Measurements from ENCODE around the gene ZNF835.
A peak's percentile ranks its signal among the peaks of the same experiment; 100 is the strongest.

Gene ZNF835

DNA sequence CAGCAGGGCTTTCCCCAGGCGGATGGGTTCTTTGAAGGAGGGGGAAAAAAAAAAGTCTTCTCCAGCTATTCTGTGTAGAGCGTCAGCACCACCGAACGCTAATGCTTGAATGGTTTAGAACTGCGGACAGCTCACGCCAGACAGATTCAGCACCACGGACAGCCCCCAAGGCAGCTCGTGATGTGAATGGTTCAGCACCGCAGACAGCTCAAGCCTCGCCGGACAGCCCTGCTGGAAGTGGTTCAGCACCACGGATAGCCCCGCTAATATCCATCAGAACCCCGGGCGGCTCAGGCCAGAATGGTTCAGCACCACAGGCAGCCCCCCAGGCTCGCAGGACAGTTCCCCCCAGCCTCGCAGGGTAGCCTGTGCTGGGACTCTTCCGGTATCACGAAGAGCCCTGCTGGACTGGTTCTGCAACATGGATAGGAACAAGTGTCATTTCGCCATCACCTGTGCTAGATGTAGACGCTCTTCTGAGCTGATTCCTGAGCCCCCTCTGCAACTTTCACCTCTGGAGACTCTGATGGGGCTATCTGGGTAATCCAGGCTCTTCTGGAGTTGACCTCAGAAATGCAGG, 33.5 kb downstream of the ZNF835 start:
- peak overlapping the region; percentile 65 for H3K27ac ChIP-seq
- TF ChIP-seq, protein P1, sequence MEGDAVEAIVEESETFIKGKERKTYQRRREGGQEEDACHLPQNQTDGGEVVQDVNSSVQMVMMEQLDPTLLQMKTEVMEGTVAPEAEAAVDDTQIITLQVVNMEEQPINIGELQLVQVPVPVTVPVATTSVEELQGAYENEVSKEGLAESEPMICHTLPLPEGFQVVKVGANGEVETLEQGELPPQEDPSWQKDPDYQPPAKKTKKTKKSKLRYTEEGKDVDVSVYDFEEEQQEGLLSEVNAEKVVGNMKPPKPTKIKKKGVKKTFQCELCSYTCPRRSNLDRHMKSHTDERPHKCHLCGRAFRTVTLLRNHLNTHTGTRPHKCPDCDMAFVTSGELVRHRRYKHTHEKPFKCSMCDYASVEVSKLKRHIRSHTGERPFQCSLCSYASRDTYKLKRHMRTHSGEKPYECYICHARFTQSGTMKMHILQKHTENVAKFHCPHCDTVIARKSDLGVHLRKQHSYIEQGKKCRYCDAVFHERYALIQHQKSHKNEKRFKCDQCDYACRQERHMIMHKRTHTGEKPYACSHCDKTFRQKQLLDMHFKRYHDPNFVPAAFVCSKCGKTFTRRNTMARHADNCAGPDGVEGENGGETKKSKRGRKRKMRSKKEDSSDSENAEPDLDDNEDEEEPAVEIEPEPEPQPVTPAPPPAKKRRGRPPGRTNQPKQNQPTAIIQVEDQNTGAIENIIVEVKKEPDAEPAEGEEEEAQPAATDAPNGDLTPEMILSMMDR (conservative IDR thresholded peaks at IDR 0.05): no peak

DNA sequence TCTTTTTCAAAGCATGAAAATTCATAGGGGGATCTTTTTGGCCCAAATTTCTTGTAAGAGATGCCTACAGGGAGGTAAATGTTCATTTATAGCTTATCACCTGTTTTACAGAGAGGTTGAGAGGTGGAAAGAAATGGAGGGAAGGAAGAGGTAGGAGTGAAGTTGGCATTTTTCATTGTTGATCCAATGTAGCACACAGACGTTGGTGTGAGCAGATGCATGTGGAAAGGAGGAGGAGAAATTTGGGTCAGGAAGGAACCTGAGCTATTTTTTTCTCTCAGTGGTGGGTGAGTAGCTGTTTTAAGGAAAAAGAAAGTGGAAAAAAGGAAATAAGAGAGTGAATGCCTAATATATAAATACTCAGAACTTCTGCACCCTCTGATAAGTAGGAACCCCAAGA, 38.5 kb downstream of the ZNF835 start:
- TF ChIP-seq, protein P1 (conservative IDR thresholded peaks at IDR 0.05): no peak

DNA sequence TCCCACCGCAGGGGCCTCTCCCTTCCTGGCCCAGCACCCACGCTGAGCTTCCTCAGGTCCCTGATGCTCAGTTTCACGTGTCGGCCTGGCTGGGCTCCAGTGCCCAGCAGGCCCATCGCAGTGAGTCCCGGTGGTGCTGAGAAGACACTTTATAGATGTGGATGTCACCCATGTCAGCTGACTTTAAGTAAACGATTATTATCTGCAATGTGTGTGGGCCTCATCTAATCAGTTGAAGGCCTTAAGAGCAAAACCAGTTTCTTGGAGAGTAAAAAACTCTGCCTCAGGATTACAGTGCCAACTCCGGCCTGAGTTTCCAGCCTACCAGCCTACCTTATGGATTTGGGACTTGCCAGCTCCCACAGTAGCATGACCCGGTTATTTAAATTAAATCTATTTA, 45.8 kb downstream of the ZNF835 start:
- no peak overlapping the region for H3K27ac ChIP-seq
- TF ChIP-seq, protein P1 (conservative IDR thresholded peaks at IDR 0.05): no peak

More for the DNA sequence above, 38.5 kb downstream of the ZNF835 start:
- H3K27ac ChIP-seq: no peak overlapping the region

GRCh38 chr19:56623006-56623405, 48.6 kb downstream of the ZNF835 start:
- TF ChIP-seq, protein P1 (conservative IDR thresholded peaks at IDR 0.05): no peak
- H3K27ac ChIP-seq: no peak overlapping the region

GRCh38 chr19:56622374-56622773, 49.2 kb downstream of the ZNF835 start:
- H3K27ac ChIP-seq: no peak overlapping the region
- TF ChIP-seq, protein P1 (conservative IDR thresholded peaks at IDR 0.05): no peak

- TF ChIP-seq, protein P1 (conservative IDR thresholded peaks at IDR 0.05): no peak
- H3K27ac ChIP-seq: no peak overlapping the region
Measured at GRCh38 chr19:56619121-56619520, 52.4 kb downstream of the ZNF835 start.

- H3K27ac ChIP-seq: no peak overlapping the region
- TF ChIP-seq, protein P1 (conservative IDR thresholded peaks at IDR 0.05): no peak
Measured at GRCh38 chr19:56617531-56617930, 54.0 kb downstream of the ZNF835 start.

All from VCaP (cell line).